ENCODE measurements around the gene LRMDA. TPM values are rescaled to one million over a fixed set of nuclear protein-coding genes. Genes with fewer than 3 reads are reported as not detected.

LRMDA gene
- total and polyA plus RNA-seq, 4 donors = 12.1 to 40.8 (median 21.6) TPM

DNA sequence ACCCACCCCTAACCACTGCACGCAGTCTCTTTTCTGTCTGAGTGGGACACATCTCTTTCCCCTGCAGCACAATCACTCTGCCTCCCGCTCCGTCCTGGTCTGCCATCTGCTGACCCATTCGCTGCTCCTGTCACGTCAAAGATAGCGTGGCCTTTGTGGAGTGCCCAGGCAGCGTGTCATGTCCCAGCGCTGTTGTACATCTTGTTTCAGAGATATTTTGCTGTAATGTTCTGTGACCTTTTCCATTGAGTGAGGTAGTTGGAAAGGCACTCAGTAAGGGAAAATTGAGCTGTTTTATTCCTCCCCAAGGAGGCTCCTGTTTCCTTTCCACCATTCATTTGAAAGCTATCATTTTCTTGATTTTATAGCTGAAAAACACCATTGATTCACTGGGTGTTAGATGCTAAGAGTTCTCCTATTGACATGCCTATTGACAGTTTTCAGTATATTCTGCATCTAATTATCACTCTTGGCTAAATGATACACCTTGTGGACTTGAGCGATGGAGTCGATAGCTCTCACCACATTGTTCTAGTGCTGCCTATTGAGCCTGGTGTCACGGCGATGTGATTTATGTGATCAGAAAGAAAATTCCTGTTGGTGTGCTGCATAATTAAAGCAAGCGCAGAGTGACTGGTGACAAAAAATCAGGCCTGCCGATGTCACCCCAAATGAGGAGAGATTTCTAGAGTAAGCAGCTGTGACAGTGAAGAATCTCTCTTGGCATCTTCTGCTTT, 372.6 kb downstream of the LRMDA start:
- Histone ChIP-seq H3K4me3 (no peak overlapping the region), H3K9me3 (ENCODE audit: control insufficient read depth in 4 of 4, insufficient read depth in 3 of 4, low read length in 3 of 4) (no peaks in the 10 kb centered on the region), H3K27ac (ENCODE audit: low read depth in 1 of 2, low read length in 1 of 2) (no peak overlapping the region), H3K27me3 (ENCODE audit: control insufficient read depth in 3 of 3, insufficient read depth in 3 of 3, low read length in 2 of 3) (no peaks in the 10 kb centered on the region), H3K4me1 (ENCODE audit: control insufficient read depth in 5 of 5, insufficient read depth in 5 of 5, low read length in 5 of 5) (peaks cover 0 to 4% (median 0%) of the 10 kb centered on the region in 5 donors), H3K36me3 (ENCODE audit: control insufficient read depth in 4 of 4, insufficient read depth in 4 of 4, low read length in 4 of 4) (no peaks in the 10 kb centered on the region), H3K9ac (ENCODE audit: insufficient read depth in 1 of 2, low read length in 2 of 2) (no peak overlapping the region)
- TF ChIP-seq, protein P1, sequence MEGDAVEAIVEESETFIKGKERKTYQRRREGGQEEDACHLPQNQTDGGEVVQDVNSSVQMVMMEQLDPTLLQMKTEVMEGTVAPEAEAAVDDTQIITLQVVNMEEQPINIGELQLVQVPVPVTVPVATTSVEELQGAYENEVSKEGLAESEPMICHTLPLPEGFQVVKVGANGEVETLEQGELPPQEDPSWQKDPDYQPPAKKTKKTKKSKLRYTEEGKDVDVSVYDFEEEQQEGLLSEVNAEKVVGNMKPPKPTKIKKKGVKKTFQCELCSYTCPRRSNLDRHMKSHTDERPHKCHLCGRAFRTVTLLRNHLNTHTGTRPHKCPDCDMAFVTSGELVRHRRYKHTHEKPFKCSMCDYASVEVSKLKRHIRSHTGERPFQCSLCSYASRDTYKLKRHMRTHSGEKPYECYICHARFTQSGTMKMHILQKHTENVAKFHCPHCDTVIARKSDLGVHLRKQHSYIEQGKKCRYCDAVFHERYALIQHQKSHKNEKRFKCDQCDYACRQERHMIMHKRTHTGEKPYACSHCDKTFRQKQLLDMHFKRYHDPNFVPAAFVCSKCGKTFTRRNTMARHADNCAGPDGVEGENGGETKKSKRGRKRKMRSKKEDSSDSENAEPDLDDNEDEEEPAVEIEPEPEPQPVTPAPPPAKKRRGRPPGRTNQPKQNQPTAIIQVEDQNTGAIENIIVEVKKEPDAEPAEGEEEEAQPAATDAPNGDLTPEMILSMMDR (IDR thresholded peaks at IDR 0.05; ENCODE audit: control extremely low read depth, extremely low read depth) = no peak
- ATAC-seq (ENCODE audit: insufficient read depth, low FRiP score) (no peak), DNase-seq (no peak)
- WGBS, 2 donors = 98% methylated on average over 14 of the region's 14 CpGs

DNA sequence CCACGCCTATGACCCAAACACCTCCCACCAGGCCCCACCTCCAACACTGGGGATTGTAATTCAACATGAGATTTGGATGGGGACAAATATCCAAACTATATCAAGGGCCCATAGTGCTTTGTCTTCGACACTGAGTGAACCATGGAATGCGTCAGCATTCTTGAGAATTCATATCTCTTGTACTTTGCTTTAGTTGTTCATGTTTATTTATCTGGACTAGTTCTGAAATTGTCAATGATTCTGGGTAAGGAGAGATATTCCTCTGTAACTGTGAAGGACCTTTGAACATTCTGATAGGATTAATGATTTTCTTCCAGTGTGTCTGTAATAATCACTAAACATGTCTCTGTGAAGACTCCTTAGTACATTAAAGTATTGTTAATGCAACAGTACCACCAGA, 374.8 kb downstream of the LRMDA start:
- WGBS, 2 donors = 90 to 94% methylated on average over 3 of the region's 3 CpGs
- Histone ChIP-seq H3K9me3 (ENCODE audit: control insufficient read depth in 4 of 4, insufficient read depth in 3 of 4, low read length in 3 of 4) (no peaks in the 10 kb centered on the region), H3K36me3 (ENCODE audit: control insufficient read depth in 4 of 4, insufficient read depth in 4 of 4, low read length in 4 of 4) (no peaks in the 10 kb centered on the region), H3K9ac (ENCODE audit: insufficient read depth in 1 of 2, low read length in 2 of 2) (no peak overlapping the region), H3K4me1 (ENCODE audit: control insufficient read depth in 5 of 5, insufficient read depth in 5 of 5, low read length in 5 of 5) (peaks cover 0 to 4% (median 0%) of the 10 kb centered on the region in 5 donors), H3K4me3 (no peak overlapping the region), H3K27me3 (ENCODE audit: control insufficient read depth in 3 of 3, insufficient read depth in 3 of 3, low read length in 2 of 3) (no peaks in the 10 kb centered on the region), H3K27ac (ENCODE audit: low read depth in 1 of 2, low read length in 1 of 2) (no peak overlapping the region)
- DNase-seq = no peak
- TF ChIP-seq, protein P1 (IDR thresholded peaks at IDR 0.05; ENCODE audit: control extremely low read depth, extremely low read depth) = no peak
- no peak for ATAC-seq (ENCODE audit: insufficient read depth, low FRiP score)

DNA sequence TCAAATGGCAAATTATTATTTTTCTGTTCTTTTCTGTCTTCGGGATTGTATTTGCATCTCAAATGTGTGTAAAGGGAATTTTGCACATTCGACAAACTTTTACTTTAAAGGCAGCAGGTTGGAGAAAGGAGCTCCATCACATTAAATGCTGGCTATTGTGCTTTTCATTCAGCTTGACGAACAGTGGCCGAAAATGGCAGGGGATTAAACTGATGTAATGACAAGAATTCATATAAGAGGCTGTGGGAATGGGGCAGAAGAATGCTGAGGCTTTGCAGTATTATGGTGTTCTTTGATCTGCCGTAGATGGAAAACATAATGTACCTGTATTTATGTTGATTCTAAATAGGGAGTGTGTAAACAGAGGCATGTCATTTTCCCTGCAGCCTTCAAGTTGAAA, 376.0 kb downstream of the LRMDA start:
- peaks cover 0 to 4% (median 0%) of the 10 kb centered on the region in 5 donors for H3K4me1 ChIP-seq (ENCODE audit: control insufficient read depth in 5 of 5, insufficient read depth in 5 of 5, low read length in 5 of 5)
- no peaks in the 10 kb centered on the region for H3K27me3 ChIP-seq (ENCODE audit: control insufficient read depth in 3 of 3, insufficient read depth in 3 of 3, low read length in 2 of 3)
- ATAC-seq (ENCODE audit: insufficient read depth, low FRiP score) (no peak), DNase-seq (no peak)
- no peak overlapping the region for H3K27ac ChIP-seq (ENCODE audit: low read depth in 1 of 2, low read length in 1 of 2)
- no peak overlapping the region for H3K4me3 ChIP-seq
- H3K9ac ChIP-seq (ENCODE audit: insufficient read depth in 1 of 2, low read length in 2 of 2) = no peak overlapping the region
- WGBS, 2 donors = 95 to 99% methylated on average over 5 of the region's 5 CpGs
- H3K9me3 ChIP-seq (ENCODE audit: control insufficient read depth in 4 of 4, insufficient read depth in 3 of 4, low read length in 3 of 4) = no peaks in the 10 kb centered on the region
- H3K36me3 ChIP-seq (ENCODE audit: control insufficient read depth in 4 of 4, insufficient read depth in 4 of 4, low read length in 4 of 4) = no peaks in the 10 kb centered on the region
- TF ChIP-seq, protein P1 (IDR thresholded peaks at IDR 0.05; ENCODE audit: control extremely low read depth, extremely low read depth) = no peak

Measured in lung (tissue), 12 donors.